Measurements from ENCODE around the gene RNF227.
A peak's percentile ranks its signal among the peaks of the same experiment; 100 is the strongest.
"Not testable (repeated sequence)": the region's sequence is repeated elsewhere in the genome, so short reads cannot be mapped to it uniquely, and the experiment has no call there.

Gene RNF227

GRCh38 chr17:7915611-7916384 lies at the start of gene RNF227:
Gene RNF227, minus strand, starts transcription at chr17:7916289. Its CDS starts 94 bp downstream, at chr17:7916195.
- peak; percentile 83 for DNase-seq

- DNase-seq, result no peak
Observed at GRCh38 chr17:7961421-7961820, 45.3 kb upstream of the RNF227 start.

GRCh38 chr17:7959503-7960253 lies 43.6 kb upstream of the RNF227 start:
- DNase-seq, result no peak

- no peak for DNase-seq
Observed at GRCh38 chr17:7956228-7956965, 40.3 kb upstream of the RNF227 start.

- DNase-seq, result no peak
Observed at GRCh38 chr17:7955414-7956227, 39.5 kb upstream of the RNF227 start.

- not testable (repeated sequence) for DNase-seq
Observed at GRCh38 chr17:7953266-7953665, 37.2 kb upstream of the RNF227 start.

GRCh38 chr17:7951143-7951792 lies 35.2 kb upstream of the RNF227 start:
- DNase-seq, result peak; percentile 30

- no peak for DNase-seq
Observed at GRCh38 chr17:7950578-7950977, 34.5 kb upstream of the RNF227 start.

- no peak for DNase-seq
Observed at GRCh38 chr17:7947651-7948050, 31.6 kb upstream of the RNF227 start.

- DNase-seq, result no peak
Observed at GRCh38 chr17:7946441-7946840, 30.4 kb upstream of the RNF227 start.

GRCh38 chr17:7945651-7946050 lies 29.6 kb upstream of the RNF227 start:
- no peak for DNase-seq

GRCh38 chr17:7944326-7944725 lies 28.2 kb upstream of the RNF227 start:
- DNase-seq, result no peak

GRCh38 chr17:7943291-7943690 lies 27.2 kb upstream of the RNF227 start:
- DNase-seq, result no peak

GRCh38 chr17:7940743-7941142 lies 24.7 kb upstream of the RNF227 start:
- no peak for DNase-seq

GRCh38 chr17:7940034-7940433 lies 23.9 kb upstream of the RNF227 start:
- DNase-seq, result no peak

GRCh38 chr17:7935859-7936258 lies 19.8 kb upstream of the RNF227 start:
- no peak for DNase-seq

GRCh38 chr17:7932949-7933348 lies 16.9 kb upstream of the RNF227 start:
- DNase-seq, result no peak

- no peak for DNase-seq
Observed at GRCh38 chr17:7932483-7932891, 16.4 kb upstream of the RNF227 start.

- peak; percentile 99 for DNase-seq
Observed at GRCh38 chr17:7931709-7932482, 15.8 kb upstream of the RNF227 start, which contains the start of the genes CNTROB and TRAPPC1. Gene CNTROB, plus strand, starts transcription at chr17:7932206. Its CDS starts 874 bp downstream, at chr17:7933080. Gene TRAPPC1, minus strand, starts transcription at chr17:7931946. Its CDS starts 117 bp downstream, at chr17:7931829.

GRCh38 chr17:7930841-7931631 lies 14.9 kb upstream of the RNF227 start:
- DNase-seq, result no peak

Measured in stimulated activated CD4-positive, alpha-beta T cell treated with anti-CD3 and anti-CD28 coated beads, Interleukin-12 subunit alpha, Interleukin-12 subunit beta, amount 100 ng/mL, for 4 hours (primary cell).